KOPT-K1 (cell line): ENCODE data around the gene SMIM12.

ENCODE experiments used
- H3K27ac ChIP-seq: fragments of 200-600 bp; sonication (generic); 2 replicates; pipeline ENCODE4 v1.5.1; 2016; ENCODE audit warnings: antibody characterized with exemption, mild to moderate bottlenecking, low read depth, low read length; ENCODE audit not compliant: poor library complexity, severe bottlenecking
- H3K36me3 ChIP-seq: fragments of 200-600 bp; sonication (generic); 2 replicates; pipeline ENCODE4 v1.5.1; 2017; ENCODE audit warnings: antibody characterized with exemption, mild to moderate bottlenecking, low read length, moderate library complexity; ENCODE audit not compliant: insufficient read depth
- H3K9me3 ChIP-seq: fragments of 200-600 bp; sonication (generic); 2 replicates; pipeline ENCODE4 v1.5.1; 2017; ENCODE audit warnings: antibody characterized with exemption, low read length, mild to moderate bottlenecking; ENCODE audit not compliant: insufficient read depth, poor library complexity, severe bottlenecking

SMIM12 gene

DNA sequence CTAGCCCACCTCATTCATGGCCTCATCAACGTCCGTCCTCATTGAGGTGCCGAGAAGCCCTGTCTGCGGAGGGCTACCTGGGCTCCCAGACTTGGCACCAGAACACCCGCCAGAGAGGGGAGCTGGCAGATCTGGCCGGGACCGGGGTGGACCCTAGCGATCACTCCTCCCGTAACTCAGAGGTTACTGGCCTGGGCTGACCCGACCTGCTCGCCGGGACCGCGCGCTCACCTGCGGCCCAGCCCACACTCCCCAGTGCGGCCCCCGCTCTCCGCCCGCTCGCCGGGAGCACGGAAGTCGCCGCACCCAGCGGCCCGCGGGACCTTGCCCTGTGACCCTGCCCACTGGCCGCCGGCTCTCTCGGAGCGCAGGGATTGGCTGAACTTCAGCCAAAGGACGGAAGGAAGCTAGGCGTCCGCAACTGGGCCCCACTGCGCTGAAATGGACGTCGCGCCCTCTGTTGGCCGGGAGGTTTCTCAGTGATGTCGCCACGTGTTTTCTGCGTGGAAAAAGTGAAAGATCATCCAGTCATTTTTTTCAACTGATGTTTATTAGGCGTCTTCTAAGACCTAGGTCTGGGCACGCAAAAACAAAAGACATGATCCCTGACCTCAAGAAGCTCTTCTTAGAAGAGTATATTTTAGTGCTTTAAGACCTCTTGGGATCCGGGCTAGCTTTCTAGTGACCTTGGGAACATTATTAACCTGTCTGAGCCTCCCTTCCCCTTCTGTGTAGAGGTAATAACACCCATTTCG is at the start of gene SMIM12:
Gene SMIM12, minus strand, starts transcription at position 304 of the 755 bp plus-strand sequence. CDS start 3,772 bp downstream, outside the sequence.
- H3K27ac ChIP-seq = peak within 1 kb of the TSS; percentile 70

DNA sequence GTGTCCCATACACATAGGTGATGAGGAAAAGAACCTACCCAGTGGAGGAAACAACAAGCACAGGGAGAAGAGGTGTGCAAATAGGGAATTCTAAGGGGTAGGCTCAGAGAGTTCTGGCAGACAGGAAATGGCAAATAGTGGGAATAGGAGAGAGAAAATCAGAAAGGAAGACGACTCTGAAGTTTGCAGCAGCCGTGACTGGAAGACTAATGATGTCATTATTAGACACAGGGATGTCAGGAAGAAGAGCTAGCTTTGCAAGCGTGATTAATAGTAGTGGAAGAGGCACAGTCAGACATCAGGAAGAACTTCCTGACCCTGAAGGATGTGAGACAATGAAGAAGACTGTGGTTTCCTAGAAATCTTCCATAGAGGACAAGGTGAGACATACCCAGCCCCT is 48.8 kb upstream of the SMIM12 start:
- Histone ChIP-seq H3K9me3 (no peaks in the 10 kb centered on the region), H3K27ac (no peak overlapping the region), H3K36me3 (no peaks in the 10 kb centered on the region)

More for the DNA sequence above, at the start of gene SMIM12:
- Histone ChIP-seq H3K9me3 (no peaks in the 10 kb centered on the region), H3K36me3 (peaks cover 14% of the 10 kb centered on the region)

DNA sequence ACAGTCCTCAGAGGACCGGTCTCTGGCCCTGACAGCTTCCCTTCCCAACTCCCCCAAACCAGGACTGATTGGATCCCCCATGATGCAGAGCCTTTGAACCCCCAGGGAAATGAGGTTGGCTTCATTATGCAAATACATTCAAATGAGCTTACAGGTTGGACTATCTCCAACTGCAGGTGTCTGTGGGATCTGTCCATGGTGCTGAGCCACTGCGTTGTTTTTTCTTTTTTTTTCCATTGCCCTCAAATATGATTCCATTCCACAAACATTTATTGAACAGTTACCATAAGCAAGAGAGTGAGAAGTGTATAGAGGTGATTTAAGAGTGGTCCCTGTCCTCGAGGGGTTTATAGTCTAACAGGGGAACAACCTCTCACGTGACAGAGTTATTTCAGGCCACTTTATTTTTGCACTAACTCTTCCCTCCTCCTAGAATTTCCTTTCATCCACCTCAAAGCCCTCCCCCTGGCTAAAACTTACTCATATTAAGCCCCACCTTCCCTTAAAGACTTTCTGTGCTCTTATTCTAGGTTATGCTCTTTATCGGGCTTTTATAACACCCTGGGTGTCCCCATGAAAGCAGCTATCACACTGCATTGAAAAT is 48.0 kb upstream of the SMIM12 start:
- H3K27ac ChIP-seq = no peak overlapping the region
- no peaks in the 10 kb centered on the region for H3K9me3 ChIP-seq
- no peaks in the 10 kb centered on the region for H3K36me3 ChIP-seq

DNA sequence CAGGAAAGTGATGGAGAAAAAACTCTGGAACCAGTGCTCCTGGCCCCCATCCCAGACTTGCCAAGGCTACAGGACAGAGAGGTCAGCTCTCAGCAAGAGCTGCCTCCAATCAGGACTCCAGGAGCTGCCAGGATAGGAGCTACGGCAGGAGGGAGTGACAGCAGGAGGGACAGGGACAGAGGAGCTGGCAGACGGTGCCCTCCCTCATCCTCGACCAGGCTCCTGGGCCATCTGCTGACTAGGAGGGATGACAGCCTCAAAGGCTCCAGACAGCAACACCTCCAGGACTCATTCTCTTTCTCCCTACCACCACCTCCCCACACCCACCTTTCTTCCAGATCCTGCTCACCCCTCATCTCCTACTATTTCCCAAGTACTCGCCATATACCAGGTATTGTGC is 47.2 kb upstream of the SMIM12 start:
- Histone ChIP-seq H3K36me3 (no peaks in the 10 kb centered on the region), H3K9me3 (no peaks in the 10 kb centered on the region), H3K27ac (no peak overlapping the region)

DNA sequence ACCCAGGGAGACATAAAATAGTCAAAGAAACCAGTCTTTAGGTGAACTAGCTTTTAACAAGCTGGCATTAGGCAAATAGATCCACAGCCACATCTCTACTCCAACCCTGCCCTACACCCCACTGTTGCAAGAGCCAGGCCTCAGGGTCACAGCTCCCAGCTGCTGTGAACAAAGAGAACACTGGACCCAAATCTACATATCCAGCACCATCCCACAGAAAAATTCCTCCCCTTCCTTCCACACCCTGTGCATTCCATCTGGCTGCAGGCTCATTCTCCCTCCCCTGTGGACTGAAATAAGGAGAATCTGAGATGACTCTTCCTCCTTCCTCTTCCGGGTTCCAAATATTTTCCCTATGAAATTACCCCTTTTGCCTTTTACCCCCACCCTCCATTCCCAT is 46.7 kb upstream of the SMIM12 start:
- Histone ChIP-seq H3K27ac (no peak overlapping the region), H3K9me3 (no peaks in the 10 kb centered on the region), H3K36me3 (no peaks in the 10 kb centered on the region)

DNA sequence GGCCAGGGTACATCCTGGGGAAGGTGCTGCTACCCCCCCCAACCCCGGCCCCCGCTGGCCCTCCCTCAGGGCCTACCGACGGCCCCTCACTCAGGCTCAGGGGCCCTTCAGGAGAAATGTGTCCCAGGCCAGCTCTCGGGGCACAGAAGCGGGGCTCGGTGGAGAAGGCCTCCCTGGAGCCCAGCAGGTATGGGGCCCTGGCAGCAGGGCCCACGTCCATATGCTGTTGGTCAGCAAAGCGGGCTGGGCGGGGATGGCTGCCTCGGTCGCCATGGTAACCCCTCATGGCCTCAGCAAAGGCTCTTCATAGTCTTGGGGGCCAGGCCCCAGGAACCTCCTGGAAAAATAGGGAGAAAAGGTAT is 45.5 kb upstream of the SMIM12 start:
- Histone ChIP-seq H3K27ac (no peak overlapping the region), H3K36me3 (no peaks in the 10 kb centered on the region), H3K9me3 (no peaks in the 10 kb centered on the region)

DNA sequence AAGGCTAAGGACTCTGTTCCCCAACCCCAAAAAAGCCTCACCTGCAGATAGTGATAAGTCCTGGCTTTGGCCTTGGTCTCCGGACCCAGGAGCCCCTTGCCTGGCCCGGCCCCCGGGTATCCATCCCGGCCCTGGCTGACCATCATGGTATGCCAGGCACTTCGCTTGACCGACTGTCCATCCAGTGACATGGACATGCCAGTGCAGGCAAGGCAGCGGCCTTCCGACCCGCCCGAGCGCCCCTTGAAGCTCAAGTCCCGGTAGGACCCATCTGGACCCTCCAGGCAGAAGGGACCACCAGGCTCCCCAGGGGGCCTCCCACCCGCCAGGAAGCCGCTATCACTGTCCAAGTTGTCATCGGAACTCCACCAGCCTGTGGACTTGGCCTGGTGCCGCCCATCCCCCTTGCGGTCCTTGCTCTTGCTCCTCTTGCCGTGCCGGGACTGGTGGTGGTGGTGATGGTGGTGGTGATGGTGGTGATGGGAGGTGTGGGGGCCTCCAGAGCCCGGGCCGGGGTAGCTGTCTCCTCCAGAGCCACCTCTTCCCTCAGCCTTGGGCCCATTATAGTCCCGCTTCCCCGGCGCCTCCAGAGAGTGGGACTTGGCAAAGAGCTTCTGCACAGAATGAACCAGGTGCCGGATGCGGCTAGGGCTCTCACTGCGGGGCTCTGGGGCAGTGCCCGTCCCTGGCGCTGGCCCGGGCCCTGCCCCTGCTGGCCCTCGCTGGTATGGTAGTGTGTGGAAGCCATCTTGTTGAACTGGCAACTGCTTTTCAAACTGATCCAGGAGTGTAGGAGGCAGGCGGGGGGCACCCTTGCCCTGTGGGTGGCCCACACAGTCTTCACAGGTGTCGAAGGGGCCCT is 44.9 kb upstream of the SMIM12 start:
- Histone ChIP-seq H3K36me3 (no peaks in the 10 kb centered on the region), H3K27ac (no peak overlapping the region), H3K9me3 (no peaks in the 10 kb centered on the region)

DNA sequence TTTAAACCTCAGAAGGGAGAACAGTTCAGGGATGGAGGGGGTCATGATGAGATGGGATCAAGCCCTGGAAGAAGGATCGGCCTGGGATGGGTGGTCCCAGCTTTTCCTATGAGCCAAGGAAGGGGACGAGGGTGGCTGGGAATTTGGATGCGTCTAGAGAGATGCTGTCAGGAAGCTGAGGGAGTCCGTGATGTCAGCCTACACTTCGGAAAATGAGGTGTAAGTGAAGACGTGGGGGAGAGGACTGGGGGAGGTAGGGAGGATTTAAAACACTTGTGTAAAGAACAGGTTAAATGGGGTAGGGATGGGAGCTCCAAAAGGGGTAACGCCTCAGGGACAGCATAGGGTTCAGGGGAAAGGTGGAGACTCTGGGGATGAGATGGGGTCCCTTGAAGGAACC is 42.4 kb upstream of the SMIM12 start:
- Histone ChIP-seq H3K9me3 (no peaks in the 10 kb centered on the region), H3K27ac (no peak overlapping the region), H3K36me3 (no peaks in the 10 kb centered on the region)

DNA sequence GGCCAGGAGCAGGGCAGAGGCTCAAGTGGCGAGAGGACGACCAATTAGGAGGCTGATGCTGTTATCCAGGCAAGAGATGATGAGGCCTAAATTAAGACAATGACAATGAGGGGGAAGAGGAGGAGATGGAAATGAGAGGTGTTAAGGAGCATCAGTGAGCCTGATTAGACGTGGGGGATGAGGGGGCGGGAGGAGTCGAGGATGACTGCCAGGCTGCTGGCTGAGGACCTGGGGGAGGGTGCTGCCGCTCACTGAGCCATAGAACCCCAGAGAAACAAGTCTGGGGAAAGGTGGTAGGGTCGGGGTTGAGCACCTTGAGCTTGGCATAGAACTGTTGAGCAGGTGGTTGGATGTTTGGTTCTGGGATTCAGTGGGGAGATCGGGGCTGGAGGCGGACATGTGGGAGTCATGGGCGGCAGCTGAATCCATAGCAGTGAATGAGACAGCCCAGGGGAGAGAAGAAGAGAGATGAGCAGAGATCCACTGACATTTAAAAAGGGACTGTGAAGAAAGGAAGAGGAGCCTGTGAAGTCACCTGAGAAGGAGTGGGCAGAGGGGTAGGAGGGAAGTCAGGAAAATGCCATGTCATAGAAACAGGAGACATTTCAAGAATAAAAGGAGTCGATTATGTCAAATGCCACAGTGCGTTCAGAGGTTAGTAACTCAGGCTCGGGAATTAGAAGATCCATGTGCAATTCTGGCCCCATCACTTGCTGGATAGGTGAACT is 41.4 kb upstream of the SMIM12 start:
- no peak overlapping the region for H3K27ac ChIP-seq
- no peaks in the 10 kb centered on the region for H3K36me3 ChIP-seq
- H3K9me3 ChIP-seq = no peaks in the 10 kb centered on the region

GRCh38 chr1:34899906-34900305 is 40.4 kb upstream of the SMIM12 start:
- no peaks in the 10 kb centered on the region for H3K9me3 ChIP-seq
- no peaks in the 10 kb centered on the region for H3K36me3 ChIP-seq
- no peak overlapping the region for H3K27ac ChIP-seq

DNA sequence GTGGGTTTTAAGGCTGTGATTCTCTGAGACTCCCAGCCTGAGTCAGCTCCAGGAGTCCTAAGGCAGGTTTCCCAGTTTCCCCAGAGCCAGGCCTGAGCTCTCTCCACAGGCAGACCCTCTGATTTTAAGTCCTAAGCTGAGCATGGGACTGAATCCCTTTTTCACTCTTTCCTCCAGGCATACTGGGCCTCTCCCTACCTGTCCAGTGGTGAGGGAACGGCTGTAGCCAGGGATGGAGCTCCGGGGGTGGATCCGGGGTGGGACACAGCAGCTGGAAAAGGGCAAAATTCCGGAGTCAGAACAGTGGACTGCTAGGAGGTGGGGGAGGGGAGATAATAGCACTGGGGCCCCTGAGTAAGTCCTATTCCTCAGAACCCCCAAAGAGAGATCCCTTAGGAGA is 39.9 kb upstream of the SMIM12 start:
- Histone ChIP-seq H3K36me3 (no peaks in the 10 kb centered on the region), H3K9me3 (no peaks in the 10 kb centered on the region), H3K27ac (no peak overlapping the region)

DNA sequence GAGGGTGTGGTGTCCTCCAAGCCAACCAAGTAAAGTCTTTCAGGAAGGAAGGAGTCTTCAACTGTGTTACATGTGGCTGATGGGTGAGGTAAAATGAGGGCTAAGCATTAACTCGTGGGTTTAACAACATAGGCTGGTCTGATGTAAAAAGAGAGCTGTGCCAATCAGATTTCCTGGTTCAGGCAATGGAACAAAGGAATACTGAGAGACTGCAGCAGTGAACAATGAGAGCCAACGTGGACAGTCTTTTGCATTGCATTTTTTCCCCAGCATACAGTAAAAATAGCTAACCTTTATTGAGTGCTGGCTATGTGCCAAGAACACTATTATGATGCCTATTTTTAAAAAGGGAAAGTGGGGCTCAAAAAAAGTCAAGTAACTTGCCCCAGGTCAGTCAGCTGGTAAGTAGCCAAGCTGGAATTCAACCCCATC is 38.8 kb upstream of the SMIM12 start:
- no peaks in the 10 kb centered on the region for H3K36me3 ChIP-seq
- H3K27ac ChIP-seq = no peak overlapping the region
- H3K9me3 ChIP-seq = peaks cover 1% of the 10 kb centered on the region

- H3K9me3 ChIP-seq = peaks cover 18% of the 10 kb centered on the region
- H3K27ac ChIP-seq = no peak overlapping the region
Measured at GRCh38 chr1:34896612-34897011, 37.1 kb upstream of the SMIM12 start.

DNA sequence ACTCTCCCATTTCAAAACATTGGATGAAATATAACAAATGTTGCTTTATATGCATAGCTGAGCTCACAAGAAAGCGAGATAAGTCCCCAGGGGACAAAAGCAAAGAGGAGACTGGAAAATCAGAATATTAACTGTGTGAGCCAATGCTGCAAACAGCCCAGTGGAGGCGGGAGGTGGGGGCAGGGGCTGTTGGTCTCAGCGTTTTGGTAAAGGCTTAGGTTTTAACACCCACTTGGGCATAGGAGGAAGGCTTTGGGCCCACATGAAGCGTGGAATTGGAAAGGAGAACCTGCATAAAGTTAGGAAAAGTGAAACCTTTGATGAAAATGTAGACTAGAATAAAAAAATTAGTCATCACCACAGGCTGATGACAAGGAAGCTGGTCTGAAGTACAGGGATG is 30.2 kb upstream of the SMIM12 start:
- Histone ChIP-seq H3K36me3 (no peaks in the 10 kb centered on the region), H3K27ac (no peak overlapping the region)

More at GRCh38 chr1:34896612-34897011, 37.1 kb upstream of the SMIM12 start:
- H3K36me3 ChIP-seq = no peaks in the 10 kb centered on the region

DNA sequence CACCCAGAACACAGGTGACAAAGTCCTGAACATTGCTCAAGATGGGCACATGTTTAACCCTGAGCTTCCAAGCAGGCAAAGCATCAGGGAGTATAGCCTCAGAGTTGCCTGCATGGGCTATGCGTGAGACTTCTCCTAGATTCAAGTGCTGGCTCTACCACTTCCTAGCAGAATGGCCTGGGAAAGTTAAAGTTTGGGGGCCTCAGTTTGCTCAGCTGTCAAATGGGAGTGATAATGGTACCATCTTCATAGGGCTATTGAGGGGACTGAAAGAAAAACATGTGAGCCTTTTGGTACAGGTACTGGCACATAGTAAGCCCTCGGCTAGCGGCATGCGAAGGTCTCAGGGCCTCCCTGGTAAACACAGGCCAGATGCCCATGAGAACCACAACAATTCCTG is 28.0 kb upstream of the SMIM12 start:
- Histone ChIP-seq H3K9me3 (peaks cover 17% of the 10 kb centered on the region), H3K27ac (no peak overlapping the region), H3K36me3 (no peaks in the 10 kb centered on the region)

More for the DNA sequence above, 30.2 kb upstream of the SMIM12 start:
- H3K9me3 ChIP-seq = peaks cover 26% of the 10 kb centered on the region
